Measurements from ENCODE around the gene ERGIC2. TPM values are rescaled to one million over a fixed set of nuclear protein-coding genes. Genes with fewer than 3 reads are reported as not detected.
A peak's percentile ranks its signal among the peaks of the same experiment; 100 is the strongest.

Gene ERGIC2
- total and polyA plus RNA-seq, 9 of the 15 experiments (the other 6 are each of a cell fraction or from before 2014, with no cell fraction given), result 24.1 to 180 (median 75.7) TPM

- BruUV-seq (replicated peaks), result no TSS peak
- H3K36me3 ChIP-seq (ENCODE audit: control insufficient read depth, insufficient read depth, low read length), result peaks cover 11% of the 10 kb centered on the region; the same call in 2 of the 3 replicates
- ChIA-PET CTCF (ENCODE audit: low intra/inter-chr PET ratio) (no interaction called here), POLR2A (no interaction called here)
- peak overlapping the region; percentile 85 for H2AFZ ChIP-seq (ENCODE audit: low read depth, low read length)
- no peak for DNase-seq (ENCODE audit: extremely low read depth in 1 of 4, low spot score in 3 of 4)
- H3K4me1 ChIP-seq (replicated peaks in 1 of 2; ENCODE audit: control insufficient read depth in 2 of 2, insufficient read depth in 2 of 2, low read length in 2 of 2), result peaks cover 0 to 7% of the 10 kb centered on the region in 2 experiments; a peak in 3 of 5 replicates
- no peaks in the 10 kb centered on the region for H3K27me3 ChIP-seq (ENCODE audit: control insufficient read depth in 2 of 2, insufficient read depth in 2 of 2, low read length in 2 of 2)
- in situ Hi-C loops (cut with MboI) (no loop called here), intact Hi-C loops (cut with micrococcal nuclease) (no loop called here)
- no peak for FAIRE-seq
- WGBS (ENCODE audit: insufficient coverage, low coverage, missing lambda C conversion rate), result 81% methylated on average over 2 of the region's 2 CpGs
- ATAC-seq, result no peak
- no peak overlapping the region for H3K9ac ChIP-seq (ENCODE audit: insufficient read depth in 1 of 2, low read depth in 2 of 2, low read length in 2 of 2)
- H3K4me2 ChIP-seq (ENCODE audit: insufficient read depth, low read length), result no peak overlapping the region
- TF ChIP-seq RB1 (IDR thresholded peaks at IDR 0.05; ENCODE audit: low read depth) (no peak), KAT7 (CRISPR knock-in tag; IDR thresholded peaks at IDR 0.05; ENCODE audit: borderline replicate concordance) (no peak), RBM25 (IDR thresholded peaks at IDR 0.05; ENCODE audit: low read depth, low read length, severe bottlenecking) (peak; percentile 87), HDAC2 (IDR thresholded peaks at IDR 0.05) (peak; percentile 30; the same call in 1 of the 2 replicates), BCOR (IDR thresholded peaks at IDR 0.05) (peak; percentile 83), KDM1A (IDR thresholded peaks at IDR 0.05) (peak; percentile 19 to 52; a peak in 2 of 4 replicates), ADNP (tag; IDR thresholded peaks at IDR 0.05) (0 out of 2 replicates have a peak, but pooled peaks have one; percentile 46), SMARCA5 (IDR thresholded peaks at IDR 0.05) (0 out of 2 replicates have a peak, but pooled peaks have one; percentile 31), TBP (optimal IDR thresholded peaks at IDR 0.05; ENCODE audit: low read depth, low read length) (no peak)
- no peaks in the 10 kb centered on the region for H3K9me3 ChIP-seq (replicated peaks; ENCODE audit: control insufficient read depth, insufficient read depth, low read depth, low read length)
- H3K27ac ChIP-seq (ENCODE audit: extremely low read depth, low read depth, low read length), result no peak overlapping the region
- no peaks in the 10 kb centered on the region for H3K9me1 ChIP-seq (ENCODE audit: control insufficient read depth, insufficient read depth, low read length)
- no peak overlapping the region for H3K4me3 ChIP-seq
- H3K79me2 ChIP-seq (ENCODE audit: control insufficient read depth, insufficient read depth, low read length), result peaks cover 37% of the 10 kb centered on the region
- H4K20me1 ChIP-seq (replicated peaks; ENCODE audit: control insufficient read depth, insufficient read depth, low read length), result no peaks in the 10 kb centered on the region; the same call in 1 of the 2 replicates
Observed at GRCh38 chr12:29382251-29382650, 1.3 kb upstream of the ERGIC2 start.
